GM12878 (cell line): ENCODE data around the gene ABRACL. TPM values are rescaled to one million over a fixed set of nuclear protein-coding genes. Genes with fewer than 3 reads are reported as not detected.

ENCODE experiments used
- ATAC-seq: fragments of 200-7000 bp; cut with Tn5 transposase; 3 replicates; pipeline ENCODE4 v1.9.1; 2020; ENCODE audit warnings: mild to moderate bottlenecking, moderate library complexity
- BruUV-seq: library from RNA; stranded (reverse); fragments of 400-500 nt; replicated peaks from 2 replicates; lab custom pipeline; 2021; lab: Mats Ljungman, UMichigan
- CTCF ChIA-PET: fragments of 300-600 bp; sonication (Branson Sonifier 250); formaldehyde crosslinking; extraction: SDS; loops from one replicate; lab custom pipeline; 2021; ENCODE audit warnings: inconsistent platforms; lab: Yijun Ruan, JAX
- POLR2A ChIA-PET: fragments of 350-600 bp; formaldehyde crosslinking; extraction: SDS; loops from one replicate; lab custom pipeline; 2021; ENCODE audit warnings: inconsistent platforms; lab: Charles Lee
- RAD21 ChIA-PET: fragments of 300-600 bp; sonication (Branson Sonifier 250); formaldehyde crosslinking; loops from one replicate; lab custom pipeline; 2023; ENCODE audit warnings: antibody characterized with exemption; ENCODE audit not compliant: unreplicated experiment; lab: Charles Lee
- SMC1A ChIA-PET: fragments of 300-600 bp; sonication (Branson Sonifier 250); formaldehyde crosslinking; loops from one replicate; lab custom pipeline; 2023; ENCODE audit not compliant: unreplicated experiment, uncharacterized antibody; lab: Charles Lee
- DNase-seq: peaks from one replicate; pipeline ENCODE4 v3.0.0-alpha.2; 2011; ENCODE audit warnings: low read depth, low spot score
- FAIRE-seq: peaks from 3 replicates; lab custom pipeline; 2011; peaks lifted over from hg19 to GRCh38; lab: Jason Lieb, UNC
- H2AFZ ChIP-seq: 2 replicates; pipeline ENCODE4 v1.6.0; 2011; ENCODE audit warnings: low read depth, low read length, control low read depth; ENCODE audit not compliant: control insufficient read depth
- H3K27ac ChIP-seq: 2 replicates; pipeline ENCODE4 v1.5.1; 2011; ENCODE audit warnings: control low read depth; ENCODE audit not compliant: control insufficient read depth, insufficient read depth
- H3K27me3 ChIP-seq, 2 experiments: replicated peaks in 1 of 2; 2 replicates each; pipeline versions ENCODE4 v1.6.0 to v1.6.1; 2011; ENCODE audit warnings: low read length in 1 of 2; ENCODE audit not compliant: control insufficient read depth in 2 of 2, insufficient read depth in 2 of 2
- H3K36me3 ChIP-seq, 2 experiments: 2 replicates each; pipeline ENCODE4 v1.5.1; 2011; ENCODE audit warnings: low read length in 1 of 2; ENCODE audit not compliant: control insufficient read depth in 2 of 2, insufficient read depth in 2 of 2
- H3K4me1 ChIP-seq: 2 replicates; pipeline ENCODE4 v1.6.1; 2011; ENCODE audit warnings: mild to moderate bottlenecking, low read length, moderate library complexity, mixed read lengths; ENCODE audit not compliant: control insufficient read depth, insufficient read depth
- H3K4me2 ChIP-seq: 2 replicates; pipeline ENCODE4 v1.6.0; 2011; ENCODE audit warnings: control low read depth; ENCODE audit not compliant: control insufficient read depth, insufficient read depth
- H3K4me3 ChIP-seq: fragments of 200-600 bp; sonication (generic); 2 replicates; pipeline ENCODE4 v1.5.1; 2016
- H3K79me2 ChIP-seq: 2 replicates; pipeline ENCODE4 v1.6.0; 2011; ENCODE audit warnings: low read length; ENCODE audit not compliant: control insufficient read depth, insufficient read depth
- H3K9ac ChIP-seq: 2 replicates; pipeline ENCODE4 v1.8.0; 2011; ENCODE audit warnings: low read length, control low read depth, mixed read lengths; ENCODE audit not compliant: control insufficient read depth, insufficient read depth
- H3K9me3 ChIP-seq: replicated peaks from 3 replicates; pipeline ENCODE4 v1.5.1; 2011; ENCODE audit warnings: mild to moderate bottlenecking, low read length; ENCODE audit not compliant: control insufficient read depth, insufficient read depth
- H4K20me1 ChIP-seq: 2 replicates; pipeline ENCODE4 v1.6.0; 2011; ENCODE audit not compliant: control insufficient read depth, insufficient read depth
- CBFB ChIP-seq: IDR thresholded peaks from 2 replicates; pipeline ENCODE4 v1.6.1; 2016; ENCODE audit warnings: antibody characterized with exemption, low read depth
- CHD4 ChIP-seq: fragments of 200-600 bp; sonication (generic); IDR thresholded peaks from 2 replicates; pipeline ENCODE4 v1.6.1; 2016; ENCODE audit warnings: mild to moderate bottlenecking
- ESRRA ChIP-seq: IDR thresholded peaks from 2 replicates; pipeline ENCODE4 v1.6.1; 2012; ENCODE audit warnings: mild to moderate bottlenecking, low read length, improper control_type of control experiment
- FOS ChIP-seq: IDR thresholded peaks from 3 replicates; pipeline ENCODE4 v1.6.1; 2011; ENCODE audit warnings: borderline replicate concordance; ENCODE audit not compliant: insufficient read length; ENCODE audit errors: extremely low read depth
- MEF2B ChIP-seq: fragments of 450-650 bp; IDR thresholded peaks from 2 replicates; pipeline ENCODE4 v1.6.1; 2018; ENCODE audit warnings: mild to moderate bottlenecking, moderate library complexity; ENCODE audit not compliant: partially characterized antibody, poor library complexity, severe bottlenecking
- MYC ChIP-seq: IDR thresholded peaks from 2 replicates; pipeline ENCODE4 v1.6.1; 2011; ENCODE audit warnings: mild to moderate bottlenecking, low read length, moderate library complexity, inconsistent platforms; ENCODE audit not compliant: insufficient read depth, insufficient replicate concordance, insufficient read length, severe bottlenecking
- POLR2A ChIP-seq: IDR thresholded peaks from 2 replicates; pipeline ENCODE4 v1.6.1; 2011; ENCODE audit warnings: low read depth, mild to moderate bottlenecking, low read length
- SIN3A ChIP-seq: IDR thresholded peaks from 2 replicates; pipeline ENCODE4 v1.6.1; 2012; ENCODE audit warnings: low read depth, low read length, improper control_type of control experiment
- SP1 ChIP-seq: IDR thresholded peaks from one replicate; pipeline ENCODE4 v1.6.1; 2011; ENCODE audit warnings: low read depth, low read length
- SREBF1 ChIP-seq: IDR thresholded peaks from 2 replicates; pipeline ENCODE4 v1.6.1; 2012; ENCODE audit warnings: mild to moderate bottlenecking, low read length
- TCF12 ChIP-seq: IDR thresholded peaks from 2 replicates; pipeline ENCODE4 v1.6.1; 2011; ENCODE audit warnings: low read depth, mild to moderate bottlenecking, low read length
- WGBS: methylation state at CpG from one replicate; pipeline ENCODE4 v1.1.6; 2016; ENCODE audit warnings: low lambda C conversion rate; ENCODE audit not compliant: insufficient replicate concordance, insufficient coverage; ENCODE audit errors: missing lambda C conversion rate; 5-methylcytosine and 5-hydroxymethylcytosine counted together
- in situ Hi-C: fragments of 300-500 bp; cut with MboI; formaldehyde crosslinking; loops from 9 replicates; pipeline ENCODE4 v1.14.3; 2018; ENCODE audit warnings: mixed read lengths
- intact Hi-C: fragments of 100-400 bp; cut with micrococcal nuclease; formaldehyde crosslinking; loops from one replicate; pipeline ENCODE4 v1.14.2; 2022; ENCODE audit not compliant: unreplicated experiment
- polyA plus RNA-seq, 11 experiments: library from polyadenylated mRNA; depleted of rRNA in 4 of 11; unstranded in 6 of 11; stranded (reverse) in 5 of 11; fragments of >200 nt; fragmentation: Nextera tagmentation in 4 of 11; fragmentation: Illumina TruSeq in 1 of 11; extraction: Ambion mirVana in 4 of 11; extraction: Trizol in 1 of 11; gene quantifications; 1 replicate in 1 of 11; 2 replicates in 10 of 11; pipeline versions ENCODE4 v1.2.1 to v1.2.3, GENCODE V29; 2011 to 2016; ENCODE audit warnings: inconsistent platforms in 2 of 11, missing spikeins in 2 of 11, low read depth in 1 of 11
- total RNA-seq, 4 experiments: library from RNA; depleted of rRNA in 3 of 4; stranded (reverse); fragments of >200 nt in 3 of 4; fragmentation: Illumina TruSeq in 1 of 4; extraction: Trizol in 1 of 4; gene quantifications; 2 replicates each; pipeline versions ENCODE4 v1.2.1 to v1.2.3, GENCODE V29; 2013 to 2021
- TF ChIP-seq, protein P1 (sequence below): fragments of 450-650 bp; formaldehyde crosslinking; IDR thresholded peaks from 2 replicates; pipeline ENCODE4 v1.4.0; 2022; ENCODE audit warnings: mild to moderate bottlenecking, moderate library complexity
- TF ChIP-seq, protein P2 (sequence below): fragments of 150-350 bp; IDR thresholded peaks from 2 replicates; pipeline ENCODE4 v1.6.1; 2016; ENCODE audit warnings: low read depth, low read length

The ABRACL gene
- total and polyA plus RNA-seq, 10 of the 15 experiments (the other 5 are each of a cell fraction or from before 2014, with no cell fraction given) = 111 to 647 (median 192) TPM

DNA sequence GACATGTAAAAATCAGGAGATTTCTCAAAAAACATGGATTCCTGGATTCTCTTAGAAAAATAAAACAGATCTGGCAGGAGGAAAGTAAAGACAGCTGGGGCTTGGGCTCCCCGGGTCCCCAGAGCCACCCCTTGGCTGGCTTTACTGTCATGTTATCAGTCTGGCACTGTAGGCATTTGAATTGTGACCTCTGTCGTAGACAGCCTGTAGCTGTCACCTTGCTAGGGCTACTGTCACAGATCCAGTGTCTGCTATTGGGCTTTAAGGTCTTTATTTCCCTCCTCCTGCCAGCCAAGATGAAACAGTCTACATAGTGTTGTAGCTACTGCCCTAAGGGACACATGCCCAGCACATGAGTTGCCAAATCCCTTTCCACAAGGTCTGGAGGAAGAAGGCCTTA is 37.5 kb downstream of the ABRACL start (continued):
- TF ChIP-seq, protein P1, sequence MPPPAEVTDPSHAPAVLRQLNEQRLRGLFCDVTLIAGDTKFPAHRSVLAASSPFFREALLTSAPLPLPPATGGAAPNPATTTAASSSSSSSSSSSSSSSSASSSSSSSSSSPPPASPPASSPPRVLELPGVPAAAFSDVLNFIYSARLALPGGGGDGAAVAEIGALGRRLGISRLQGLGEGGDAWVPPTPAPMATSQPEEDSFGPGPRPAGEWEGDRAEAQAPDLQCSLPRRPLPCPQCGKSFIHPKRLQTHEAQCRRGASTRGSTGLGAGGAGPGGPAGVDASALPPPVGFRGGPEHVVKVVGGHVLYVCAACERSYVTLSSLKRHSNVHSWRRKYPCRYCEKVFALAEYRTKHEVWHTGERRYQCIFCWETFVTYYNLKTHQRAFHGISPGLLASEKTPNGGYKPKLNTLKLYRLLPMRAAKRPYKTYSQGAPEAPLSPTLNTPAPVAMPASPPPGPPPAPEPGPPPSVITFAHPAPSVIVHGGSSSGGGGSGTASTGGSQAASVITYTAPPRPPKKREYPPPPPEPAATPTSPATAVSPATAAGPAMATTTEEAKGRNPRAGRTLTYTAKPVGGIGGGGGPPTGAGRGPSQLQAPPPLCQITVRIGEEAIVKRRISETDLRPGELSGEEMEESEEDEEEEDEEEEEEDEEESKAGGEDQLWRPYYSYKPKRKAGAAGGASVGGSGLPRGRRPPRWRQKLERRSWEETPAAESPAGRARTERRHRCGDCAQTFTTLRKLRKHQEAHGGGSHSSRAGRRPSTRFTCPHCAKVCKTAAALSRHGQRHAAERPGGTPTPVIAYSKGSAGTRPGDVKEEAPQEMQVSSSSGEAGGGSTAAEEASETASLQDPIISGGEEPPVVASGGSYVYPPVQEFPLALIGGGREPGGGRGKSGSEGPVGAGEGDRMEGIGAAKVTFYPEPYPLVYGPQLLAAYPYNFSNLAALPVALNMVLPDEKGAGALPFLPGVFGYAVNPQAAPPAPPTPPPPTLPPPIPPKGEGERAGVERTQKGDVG (CRISPR knock-in tag) = no peak
- TF ChIP-seq FOS (no peak), MEF2B (no peak)
- TF ChIP-seq, protein P2, sequence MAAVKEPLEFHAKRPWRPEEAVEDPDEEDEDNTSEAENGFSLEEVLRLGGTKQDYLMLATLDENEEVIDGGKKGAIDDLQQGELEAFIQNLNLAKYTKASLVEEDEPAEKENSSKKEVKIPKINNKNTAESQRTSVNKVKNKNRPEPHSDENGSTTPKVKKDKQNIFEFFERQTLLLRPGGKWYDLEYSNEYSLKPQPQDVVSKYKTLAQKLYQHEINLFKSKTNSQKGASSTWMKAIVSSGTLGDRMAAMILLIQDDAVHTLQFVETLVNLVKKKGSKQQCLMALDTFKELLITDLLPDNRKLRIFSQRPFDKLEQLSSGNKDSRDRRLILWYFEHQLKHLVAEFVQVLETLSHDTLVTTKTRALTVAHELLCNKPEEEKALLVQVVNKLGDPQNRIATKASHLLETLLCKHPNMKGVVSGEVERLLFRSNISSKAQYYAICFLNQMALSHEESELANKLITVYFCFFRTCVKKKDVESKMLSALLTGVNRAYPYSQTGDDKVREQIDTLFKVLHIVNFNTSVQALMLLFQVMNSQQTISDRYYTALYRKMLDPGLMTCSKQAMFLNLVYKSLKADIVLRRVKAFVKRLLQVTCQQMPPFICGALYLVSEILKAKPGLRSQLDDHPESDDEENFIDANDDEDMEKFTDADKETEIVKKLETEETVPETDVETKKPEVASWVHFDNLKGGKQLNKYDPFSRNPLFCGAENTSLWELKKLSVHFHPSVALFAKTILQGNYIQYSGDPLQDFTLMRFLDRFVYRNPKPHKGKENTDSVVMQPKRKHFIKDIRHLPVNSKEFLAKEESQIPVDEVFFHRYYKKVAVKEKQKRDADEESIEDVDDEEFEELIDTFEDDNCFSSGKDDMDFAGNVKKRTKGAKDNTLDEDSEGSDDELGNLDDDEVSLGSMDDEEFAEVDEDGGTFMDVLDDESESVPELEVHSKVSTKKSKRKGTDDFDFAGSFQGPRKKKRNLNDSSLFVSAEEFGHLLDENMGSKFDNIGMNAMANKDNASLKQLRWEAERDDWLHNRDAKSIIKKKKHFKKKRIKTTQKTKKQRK = no peak

DNA sequence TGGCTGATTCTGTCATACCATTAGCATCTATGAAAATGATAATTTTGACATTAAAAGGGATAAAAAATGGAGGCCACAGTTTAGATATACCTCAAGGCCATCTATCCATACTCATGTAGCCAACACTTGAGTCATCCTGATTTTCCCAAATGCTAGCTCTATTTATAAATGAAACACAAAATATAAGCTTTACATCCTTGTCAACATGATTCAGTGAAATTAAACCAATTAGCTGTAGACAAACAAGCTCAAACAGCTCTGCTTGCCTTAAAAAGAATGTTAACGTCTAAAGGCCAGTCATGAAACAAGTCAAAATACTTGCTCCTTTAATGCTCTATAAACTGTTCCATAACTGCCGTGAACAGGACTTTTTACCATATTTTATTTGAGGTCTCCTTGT is 40.3 kb downstream of the ABRACL start:
- Histone ChIP-seq H3K27ac (no peak overlapping the region), H3K79me2 (no peaks in the 10 kb centered on the region), H3K4me1 (no peaks in the 10 kb centered on the region), H3K4me3 (no peak overlapping the region), H3K4me2 (no peak overlapping the region), H2AFZ (no peak overlapping the region), H3K9ac (no peak overlapping the region), H3K9me3 (no peaks in the 10 kb centered on the region), H4K20me1 (no peaks in the 10 kb centered on the region), H3K36me3 (no peaks in the 10 kb centered on the region), H3K27me3 (no peaks in the 10 kb centered on the region; a peak in 1 of 4 replicates)
- DNase-seq = no peak
- no peak for TF ChIP-seq SREBF1
- TF ChIP-seq CHD4 = no peak
- TF ChIP-seq POLR2A = no peak
- no peak for TF ChIP-seq SIN3A
- TF ChIP-seq SP1 = no peak
- no peak for TF ChIP-seq TCF12
- no peak for TF ChIP-seq MYC
- TF ChIP-seq CBFB = no peak
- TF ChIP-seq ESRRA = no peak
- intact Hi-C loops = no loop called here
- POLR2A ChIA-PET = interaction anchor here (0.6 kb wide), 1 partner anchor 1345 kb away, joined by 3 read pairs; no protein-coding TSS in a partner anchor
- RAD21 ChIA-PET = no interaction called here
- SMC1A ChIA-PET = no interaction called here
- CTCF ChIA-PET = no interaction called here
- BruUV-seq = no TSS peak
- FAIRE-seq = no peak
- in situ Hi-C loops = no loop called here
- WGBS = 25% methylated on average over 2 of the region's 2 CpGs
- ATAC-seq = no peak
